CD4-positive, alpha-beta T cell treated with Interleukin-12 subunit alpha and Interleukin-12 subunit beta, for 1 hour (primary cell): ENCODE results near the gene BRS3.
"Not testable (repeated sequence)": the region's sequence is repeated elsewhere in the genome, so short reads cannot be mapped to it uniquely, and the experiment has no call there.

Source experiments
- DNase-seq: peaks from one replicate; pipeline ENCODE4 v3.0.0-alpha.2; 2020

Gene BRS3

GRCh38 chrX:136487647-136488046 is at the start of gene BRS3:
Gene BRS3 (plus strand): TSS chrX:136487947. CDS start chrX:136488115, 168 bp downstream.
- no peak for DNase-seq

GRCh38 chrX:136438192-136438591 is 49.6 kb upstream of the BRS3 start:
- DNase-seq, result no peak

DNA sequence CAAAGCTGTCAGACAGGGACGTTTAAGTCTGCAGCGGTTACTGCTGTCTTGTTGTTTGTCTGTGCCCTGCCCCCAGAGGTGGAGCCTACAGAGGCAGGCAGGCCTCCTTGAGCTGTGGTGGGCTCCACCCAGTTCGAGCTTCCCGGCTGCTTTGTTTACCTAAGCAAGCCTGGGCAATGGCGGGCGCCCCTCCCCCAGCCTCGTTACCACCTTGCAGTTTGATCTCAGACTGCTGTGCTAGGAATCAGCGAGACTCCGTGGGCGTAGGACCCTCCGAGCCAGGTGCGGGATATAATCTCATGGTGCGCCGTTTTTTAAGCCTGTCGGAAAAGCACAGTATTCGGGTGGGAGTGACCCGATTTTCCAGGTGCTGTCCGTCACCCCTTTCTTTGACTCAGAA is 42.1 kb upstream of the BRS3 start:
- DNase-seq, result not testable (repeated sequence)

DNA sequence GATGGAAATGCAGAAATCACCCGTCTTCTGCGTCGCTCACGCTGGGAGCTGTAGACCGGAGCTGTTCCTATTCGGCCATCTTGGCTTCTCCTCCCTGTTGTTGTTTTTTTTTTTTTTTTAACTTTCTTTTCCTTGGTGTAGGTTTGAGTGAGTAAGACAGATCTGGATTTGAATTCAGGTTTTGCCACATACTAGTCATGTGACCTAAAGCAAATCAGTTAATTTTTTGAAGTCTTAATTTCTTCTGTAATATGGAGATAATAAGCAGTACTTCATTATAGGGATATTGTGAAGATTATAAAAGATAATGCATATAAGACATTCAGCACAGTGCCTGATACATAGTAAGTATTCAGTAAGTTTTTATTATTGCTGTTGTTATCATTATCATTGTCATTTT is 41.5 kb upstream of the BRS3 start:
- DNase-seq, result no peak

DNA sequence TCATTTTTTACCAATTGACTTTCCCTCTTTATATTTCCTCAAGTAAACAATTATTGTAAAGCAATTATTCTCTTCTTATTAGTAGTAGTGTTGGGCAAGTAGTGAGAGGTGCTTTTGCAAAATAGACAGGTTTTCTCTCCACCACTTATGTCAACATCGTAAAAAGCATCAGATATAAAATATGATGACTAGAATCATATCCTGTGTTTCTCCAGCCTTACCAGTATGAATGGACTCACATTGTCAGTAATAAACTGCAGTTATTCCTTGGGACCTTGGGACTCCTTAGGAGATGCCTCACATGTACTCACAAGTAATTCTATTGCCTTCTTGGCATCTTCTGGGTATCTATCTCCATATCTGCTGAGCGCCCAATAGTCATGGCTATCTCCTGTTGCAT is 40.4 kb upstream of the BRS3 start:
- DNase-seq, result no peak

DNA sequence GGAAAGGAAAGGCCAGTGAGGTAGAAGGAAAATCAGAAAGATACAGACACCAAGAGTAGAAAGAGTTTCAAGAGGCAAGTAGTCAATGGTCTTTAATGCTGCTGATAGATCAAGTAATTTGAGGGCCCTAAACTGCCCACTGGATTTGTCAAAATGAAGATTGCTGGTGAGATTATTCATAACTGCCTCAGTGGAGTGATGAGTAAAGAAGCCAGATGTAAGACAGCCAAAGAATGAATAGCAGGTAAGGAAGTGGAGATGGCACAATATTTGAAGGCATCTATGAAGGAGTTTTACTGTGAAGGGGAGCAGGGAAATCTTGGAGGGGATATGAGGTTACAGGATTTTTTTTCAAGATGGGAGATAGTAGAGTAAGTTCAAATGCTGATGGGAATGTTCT is 39.8 kb upstream of the BRS3 start:
- DNase-seq, result no peak

DNA sequence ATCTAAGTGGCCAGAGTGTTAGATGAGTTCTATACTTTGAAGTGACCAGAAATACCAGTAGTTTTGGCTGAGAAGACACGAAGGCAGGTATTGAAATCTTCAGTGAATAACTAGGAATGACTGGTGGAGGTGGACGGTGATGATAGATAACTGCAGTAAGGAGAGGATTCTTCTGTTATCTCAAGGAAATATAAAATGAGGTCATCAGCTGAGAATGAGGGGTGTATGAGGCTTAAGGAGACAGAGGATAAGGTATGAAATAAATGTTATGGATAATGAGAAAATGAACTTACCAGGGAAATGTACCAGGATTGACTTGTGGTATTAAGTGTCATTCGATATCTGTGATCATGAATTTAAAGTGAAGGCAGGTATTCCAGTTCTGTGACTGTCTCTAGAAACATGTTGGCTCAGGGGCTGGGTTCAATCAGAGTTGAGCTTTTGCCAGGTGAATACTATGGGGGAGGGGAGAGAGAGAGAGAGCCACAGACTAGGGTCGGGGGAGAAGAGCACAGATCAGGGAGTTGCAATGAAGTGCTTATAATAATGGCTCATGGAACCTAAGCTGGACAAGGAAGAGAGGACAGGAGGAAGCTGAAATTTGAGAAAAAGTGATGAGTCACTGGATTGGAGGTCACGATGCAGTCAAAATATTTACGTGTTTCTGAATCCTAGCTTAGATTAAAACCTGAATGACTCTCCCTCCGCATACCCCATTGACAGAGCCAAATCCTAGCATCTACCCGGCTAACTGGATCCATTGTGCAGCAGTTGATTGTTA is 37.5 kb upstream of the BRS3 start:
- no peak for DNase-seq

DNA sequence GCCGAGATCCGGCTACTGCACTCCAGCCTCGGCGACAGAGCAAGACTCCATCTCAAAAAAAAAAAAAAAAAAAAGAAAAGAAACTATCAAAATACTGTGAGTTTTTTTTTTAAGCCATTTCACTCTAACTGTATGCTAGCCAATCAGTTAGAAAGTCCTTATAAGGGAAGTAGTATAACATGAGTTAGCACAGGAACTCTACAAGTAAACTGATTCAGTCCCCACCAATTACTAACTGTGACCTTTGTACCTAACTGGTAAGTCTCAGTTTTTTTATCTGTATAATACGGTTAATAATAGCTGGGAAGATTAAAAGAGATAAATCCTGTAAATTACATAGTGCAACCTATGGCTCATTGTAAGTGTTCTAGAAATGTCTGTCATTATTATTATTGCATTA is 35.1 kb upstream of the BRS3 start:
- no peak for DNase-seq

- no peak for DNase-seq
These were observed 34.6 kb upstream of the BRS3 start for GRCh38 chrX:136453114-136453513.

DNA sequence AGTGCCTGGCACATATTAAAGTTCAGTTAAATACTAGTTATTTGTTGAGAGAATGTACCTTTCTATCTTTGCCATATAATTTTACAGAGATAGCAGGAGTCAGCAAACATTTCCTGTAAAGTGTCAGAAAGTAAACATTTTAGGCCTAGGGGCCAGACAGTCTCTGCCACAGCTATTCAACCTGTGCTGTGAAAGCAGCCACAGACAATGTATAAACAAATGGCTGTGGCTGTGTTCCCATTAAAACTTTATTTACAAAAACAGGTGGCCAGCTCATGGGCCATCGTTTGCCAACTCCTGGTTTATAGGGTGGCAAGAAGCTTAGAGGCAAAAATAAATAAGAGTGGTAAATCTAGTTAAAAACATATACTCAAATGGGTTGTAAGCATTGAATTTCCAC is 34.0 kb upstream of the BRS3 start:
- no peak for DNase-seq

DNA sequence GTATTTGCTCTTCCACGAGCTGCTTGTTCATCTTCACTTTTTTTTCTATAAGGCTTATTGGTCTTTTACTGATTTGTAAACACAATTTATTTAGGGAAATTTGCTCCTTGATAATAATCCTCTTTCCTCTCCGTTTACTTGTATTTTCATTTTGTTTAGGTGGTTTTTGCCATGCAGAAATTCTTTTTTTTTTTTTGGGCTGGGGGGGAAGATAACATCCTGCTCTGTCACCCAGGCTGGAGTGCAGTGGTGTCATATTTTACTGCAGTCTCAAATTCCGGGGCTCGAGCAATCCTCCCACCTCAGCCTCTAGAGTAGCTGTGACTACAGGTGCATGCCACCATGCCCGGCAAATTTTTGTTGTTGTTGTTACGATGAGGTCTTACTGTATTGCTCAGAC is 31.6 kb upstream of the BRS3 start:
- no peak for DNase-seq

- no peak for DNase-seq
These were observed 30.3 kb upstream of the BRS3 start for GRCh38 chrX:136457303-136457917.

GRCh38 chrX:136464589-136464988 is 23.2 kb upstream of the BRS3 start:
- no peak for DNase-seq

DNA sequence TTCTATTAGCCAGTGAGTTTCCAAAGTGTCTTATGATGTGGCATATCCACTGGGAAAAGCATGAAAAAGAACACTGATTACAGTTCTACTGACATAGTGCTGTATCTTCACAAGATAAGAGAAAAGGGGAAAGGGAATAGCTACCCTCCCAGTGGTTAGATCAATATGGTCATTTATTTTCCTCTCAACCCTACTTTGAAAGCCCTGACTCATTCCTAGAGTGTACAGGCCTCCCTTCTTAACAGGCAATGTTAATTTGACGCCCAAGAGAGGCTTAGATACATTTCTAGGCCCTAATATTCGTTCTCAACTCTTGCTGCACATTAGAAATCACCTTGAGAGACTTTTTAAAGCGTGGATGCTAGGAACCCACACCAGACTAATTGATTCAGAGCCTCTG is 20.4 kb upstream of the BRS3 start:
- no peak for DNase-seq

- no peak for DNase-seq
These were observed 19.2 kb upstream of the BRS3 start for GRCh38 chrX:136468391-136469103.

DNA sequence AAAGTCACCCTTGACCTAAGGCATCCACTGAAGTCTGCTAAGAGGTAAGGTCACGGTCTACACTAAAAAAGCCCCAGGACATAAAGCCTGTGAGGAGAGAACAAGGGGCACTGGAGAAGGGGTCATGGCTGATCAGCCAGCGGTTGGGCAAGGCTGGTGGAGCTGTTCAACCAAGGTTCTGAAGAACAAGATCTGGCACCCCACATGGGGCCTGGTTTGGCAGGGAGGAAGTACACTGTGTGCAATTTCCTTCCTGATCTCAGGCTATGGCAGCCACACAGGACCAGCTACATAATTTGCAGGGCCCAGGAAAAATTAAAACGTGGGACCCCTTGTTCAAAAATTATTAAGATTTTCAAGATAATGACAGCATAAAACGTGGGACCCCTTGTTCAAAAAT is 14.1 kb upstream of the BRS3 start:
- DNase-seq, result no peak

GRCh38 chrX:136475236-136475635 is 12.5 kb upstream of the BRS3 start:
- DNase-seq, result no peak

DNA sequence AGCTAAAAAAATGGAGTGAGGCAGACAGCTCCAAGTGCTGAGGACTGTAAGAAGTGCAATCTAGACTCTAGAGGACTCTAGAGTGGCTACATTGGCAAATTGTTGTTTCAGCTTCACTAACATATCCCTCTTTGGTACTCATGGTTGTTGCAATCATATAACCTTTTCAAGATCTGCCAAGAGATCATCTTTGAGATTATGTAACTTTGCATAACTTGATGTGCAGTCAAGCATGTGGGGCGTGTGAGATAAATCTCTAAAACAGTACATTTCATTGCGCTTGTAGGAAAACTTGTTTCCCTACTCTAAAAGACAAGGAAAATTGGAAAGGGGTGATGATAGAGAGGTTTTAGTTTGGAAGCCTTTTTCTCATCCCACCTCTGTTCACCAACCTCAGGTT is 11.2 kb upstream of the BRS3 start:
- no peak for DNase-seq

DNA sequence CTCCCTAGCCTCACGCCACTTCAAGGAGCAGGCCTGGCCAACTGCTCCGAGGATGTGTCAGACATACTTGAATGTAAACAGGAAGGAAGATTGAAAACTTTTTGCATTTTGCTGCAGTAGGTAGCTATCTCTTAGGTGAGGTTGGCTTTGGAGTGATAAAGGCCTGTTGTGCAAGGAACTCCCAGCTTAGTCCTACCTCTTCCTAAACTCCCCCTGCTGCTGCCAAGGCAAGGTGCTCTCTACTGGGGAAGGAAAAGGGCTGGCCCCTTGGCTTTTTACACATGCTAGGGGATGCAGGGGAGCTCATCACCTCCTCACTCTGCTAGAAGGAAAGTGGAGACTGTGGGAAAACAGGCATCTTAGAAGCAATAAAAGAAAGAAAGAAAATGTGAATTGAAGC is 10.7 kb upstream of the BRS3 start:
- no peak for DNase-seq

- no peak for DNase-seq
These were observed 7.4 kb upstream of the BRS3 start for GRCh38 chrX:136480383-136480782.

DNA sequence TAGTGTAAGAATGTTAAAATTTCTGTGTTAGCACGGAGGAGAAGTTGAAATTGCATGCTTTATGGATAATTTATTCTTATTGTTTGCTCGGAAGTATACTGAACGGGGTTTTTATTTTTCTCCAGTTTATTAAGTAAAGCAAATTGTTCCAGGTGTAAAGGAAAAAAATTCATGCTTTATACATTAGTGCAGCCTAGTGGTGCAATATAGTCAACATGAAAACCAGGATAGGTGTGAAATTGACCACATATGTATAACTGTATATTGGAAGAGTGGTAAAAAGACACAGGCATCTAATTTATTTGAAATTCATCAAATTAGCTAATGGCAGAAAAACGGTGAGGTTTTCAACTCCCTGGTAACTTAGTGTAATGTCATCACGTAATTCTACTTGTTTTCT is 959 bp downstream of the BRS3 start:
- no peak for DNase-seq

- DNase-seq, result no peak
These were observed 4.1 kb downstream of the BRS3 start for GRCh38 chrX:136491832-136492231.

DNA sequence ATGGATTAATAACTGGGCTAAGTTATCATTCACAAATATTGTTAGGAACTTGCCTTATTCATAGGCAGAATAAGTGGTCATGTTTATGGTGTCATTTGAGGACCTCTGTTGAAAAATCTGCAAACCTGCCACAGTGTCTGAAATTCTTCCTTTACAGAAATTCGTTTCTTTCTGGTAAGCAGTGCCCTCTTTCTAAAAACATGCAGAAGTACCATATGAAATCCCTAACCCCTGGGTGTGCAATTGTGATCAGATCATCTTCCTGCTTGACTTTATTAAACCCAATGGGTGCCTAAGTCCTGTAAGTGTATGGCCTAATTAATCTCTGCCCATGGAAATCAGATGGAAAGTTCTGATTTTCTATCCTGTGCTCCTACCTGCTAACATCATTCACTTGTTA is 5.3 kb downstream of the BRS3 start:
- no peak for DNase-seq

GRCh38 chrX:136495043-136495442 is 7.3 kb downstream of the BRS3 start:
- no peak for DNase-seq
